GM23338 (cell line): Measurements from ENCODE around the gene CMYA5. TPM values are rescaled to one million over a fixed set of nuclear protein-coding genes. Genes with fewer than 3 reads are reported as not detected.

Experiments used
- ATAC-seq: fragments of 200-7000 bp; cut with Tn5 transposase; 3 replicates; pipeline ENCODE4 v1.9.1; 2020
- DNase-seq: peaks from one replicate; pipeline ENCODE4 v3.0.0-alpha.2; 2015; ENCODE audit warnings: low spot score
- H2AFZ ChIP-seq: fragments of 200-600 bp; sonication (generic); 2 replicates; pipeline ENCODE4 v1.8.0; 2016; ENCODE audit warnings: antibody characterized with exemption, mild to moderate bottlenecking, moderate library complexity
- H3F3A ChIP-seq: fragments of 200-600 bp; sonication (generic); replicated peaks from 2 replicates; pipeline ENCODE4 v1.8.0; 2017; ENCODE audit warnings: antibody characterized with exemption, mixed run types, low read depth
- H3K27ac ChIP-seq: fragments of 200-600 bp; sonication (generic); 2 replicates; pipeline ENCODE4 v1.6.1; 2016; ENCODE audit warnings: low read depth
- H3K27me3 ChIP-seq: fragments of 200-600 bp; sonication (generic); 2 replicates; pipeline ENCODE4 v1.8.0; 2016; ENCODE audit warnings: mild to moderate bottlenecking, mixed run types, moderate library complexity; ENCODE audit not compliant: insufficient read depth
- H3K36me3 ChIP-seq: fragments of 200-600 bp; sonication (generic); 2 replicates; pipeline ENCODE4 v1.8.0; 2016; ENCODE audit warnings: mild to moderate bottlenecking; ENCODE audit not compliant: insufficient read depth
- H3K4me1 ChIP-seq: fragments of 200-600 bp; sonication (generic); 2 replicates; pipeline ENCODE4 v1.8.0; 2016; ENCODE audit warnings: mild to moderate bottlenecking, moderate library complexity; ENCODE audit not compliant: insufficient read depth
- H3K4me2 ChIP-seq: fragments of 200-600 bp; sonication (generic); 2 replicates; pipeline ENCODE4 v1.7.1; 2017; ENCODE audit warnings: mixed run types
- H3K4me3 ChIP-seq: fragments of 200-600 bp; sonication (generic); 2 replicates; pipeline ENCODE4 v1.6.1; 2016; ENCODE audit warnings: mixed run types
- H3K79me2 ChIP-seq: fragments of 200-600 bp; sonication (generic); replicated peaks from 2 replicates; pipeline ENCODE4 v1.8.0; 2017; ENCODE audit warnings: mild to moderate bottlenecking; ENCODE audit not compliant: insufficient read depth
- H3K9me2 ChIP-seq: fragments of 200-600 bp; sonication (generic); 2 replicates; pipeline ENCODE4 v1.8.0; 2017; ENCODE audit not compliant: insufficient read depth
- H4K20me1 ChIP-seq: fragments of 200-600 bp; sonication (generic); replicated peaks from 2 replicates; pipeline ENCODE4 v1.8.0; 2017; ENCODE audit warnings: mild to moderate bottlenecking; ENCODE audit not compliant: insufficient read depth
- H3K27ac Mint-ChIP-seq: 2 replicates; pipeline ENCODE4 v1.8.0; 2020; ENCODE audit warnings: inconsistent platforms, mild to moderate bottlenecking, moderate library complexity, mixed read lengths
- H3K27me3 Mint-ChIP-seq: 3 replicates; pipeline ENCODE4 v1.8.0; 2022; ENCODE audit warnings: low read depth, mild to moderate bottlenecking, moderate library complexity, mixed read lengths, inconsistent platforms; ENCODE audit not compliant: insufficient read depth, poor library complexity
- H3K36me3 Mint-ChIP-seq: 3 replicates; pipeline ENCODE4 v1.8.0; 2021; ENCODE audit warnings: low read depth, mild to moderate bottlenecking, inconsistent platforms, moderate library complexity, mixed read lengths
- H3K4me1 Mint-ChIP-seq: 3 replicates; pipeline ENCODE4 v1.8.0; 2020; ENCODE audit warnings: mild to moderate bottlenecking, inconsistent platforms, mixed read lengths
- H3K4me3 Mint-ChIP-seq: 3 replicates; pipeline ENCODE4 v1.8.0; 2021; ENCODE audit warnings: moderate library complexity, mild to moderate bottlenecking, inconsistent platforms, mixed read lengths
- H3K9me3 Mint-ChIP-seq: 3 replicates; pipeline ENCODE4 v1.8.0; 2020; ENCODE audit warnings: moderate library complexity, mild to moderate bottlenecking, inconsistent platforms, mixed read lengths
- CREB1 ChIP-seq: fragments of 250-450 bp; sonication (Bioruptor Pico); IDR thresholded peaks from 2 replicates; pipeline ENCODE4 v1.5.0; 2020; ENCODE audit warnings: low read depth, mild to moderate bottlenecking, moderate library complexity
- ETS1 ChIP-seq: IDR thresholded peaks from 2 replicates; pipeline ENCODE4 v1.6.1; 2016; ENCODE audit warnings: antibody characterized with exemption
- EZH2 ChIP-seq: fragments of 200-600 bp; sonication (generic); IDR thresholded peaks from one replicate; pipeline ENCODE4 v1.8.0; 2017; ENCODE audit warnings: antibody characterized with exemption, mild to moderate bottlenecking, low read depth; ENCODE audit not compliant: unreplicated experiment
- EZH2phosphoT487 ChIP-seq: fragments of 200-600 bp; sonication (generic); IDR thresholded peaks from one replicate; pipeline ENCODE4 v1.8.1; 2018; ENCODE audit warnings: antibody characterized with exemption; ENCODE audit not compliant: unreplicated experiment
- JUNB ChIP-seq: IDR thresholded peaks from one replicate; pipeline ENCODE4 v1.6.1; 2016; ENCODE audit warnings: antibody characterized with exemption; ENCODE audit not compliant: unreplicated experiment
- NANOG ChIP-seq: IDR thresholded peaks from 2 replicates; pipeline ENCODE4 v1.6.1; 2016; ENCODE audit warnings: antibody characterized with exemption, borderline replicate concordance
- STAT1 ChIP-seq: IDR thresholded peaks from one replicate; pipeline ENCODE4 v1.6.1; 2016; ENCODE audit warnings: antibody characterized with exemption; ENCODE audit not compliant: unreplicated experiment
- ZNF114 ChIP-seq: fragments of 250-450 bp; sonication (Bioruptor Pico); IDR thresholded peaks from 2 replicates; pipeline ENCODE4 v1.5.0; 2020; ENCODE audit warnings: mild to moderate bottlenecking, moderate library complexity
- ZNF331 ChIP-seq: fragments of 250-450 bp; sonication (Bioruptor Pico); IDR thresholded peaks from 2 replicates; pipeline ENCODE4 v1.5.0; 2020; ENCODE audit warnings: low read depth, mild to moderate bottlenecking, moderate library complexity
- polyA plus RNA-seq: library from polyadenylated mRNA; unstranded; fragments of >200 nt; fragmentation: Nextera tagmentation; extraction: Ambion mirVana; gene quantifications from 2 replicates; pipeline ENCODE4 v1.2.1, GENCODE V29; 2016
- total RNA-seq: library from RNA; depleted of rRNA; stranded (reverse); fragments of >200 nt; shearing (Covaris generic); gene quantifications from 2 replicates; pipeline ENCODE4 v1.2.3, GENCODE V29; 2014
- TF ChIP-seq, protein P1 (sequence below), 2 experiments: fragments of 200-600 bp in 1 of 2; sonication (generic) in 1 of 2; conservative IDR thresholded peaks; 2 replicates each; pipeline versions ENCODE4 v1.5.1 to v1.6.1; 2016 to 2017; ENCODE audit warnings: antibody characterized with exemption in 2 of 2, low read depth in 2 of 2, mild to moderate bottlenecking in 2 of 2, moderate library complexity in 1 of 2
- TF ChIP-seq, protein P2 (sequence below): IDR thresholded peaks from one replicate; pipeline ENCODE4 v1.6.1; 2018; ENCODE audit warnings: antibody characterized with exemption; ENCODE audit not compliant: unreplicated experiment

Gene CMYA5
- total and polyA plus RNA-seq, 2 experiments from 2014 or later: 0.45 to 0.49 TPM

- TF ChIP-seq JUNB (no peak), CREB1 (no peak), STAT1 (no peak), EZH2phosphoT487 (no peak), EZH2 (no peak), NANOG (no peak), ZNF331 (CRISPR knock-in tag) (no peak)
Observed at GRCh38 chr5:79727451-79728355, 38.1 kb downstream of the CMYA5 start (continued).

GRCh38 chr5:79728396-79728795, 38.8 kb downstream of the CMYA5 start:
- DNase-seq: no peak
- TF ChIP-seq ETS1 (no peak), ZNF114 (CRISPR knock-in tag) (no peak), ZNF331 (CRISPR knock-in tag) (no peak), JUNB (no peak)
- TF ChIP-seq, protein P1, sequence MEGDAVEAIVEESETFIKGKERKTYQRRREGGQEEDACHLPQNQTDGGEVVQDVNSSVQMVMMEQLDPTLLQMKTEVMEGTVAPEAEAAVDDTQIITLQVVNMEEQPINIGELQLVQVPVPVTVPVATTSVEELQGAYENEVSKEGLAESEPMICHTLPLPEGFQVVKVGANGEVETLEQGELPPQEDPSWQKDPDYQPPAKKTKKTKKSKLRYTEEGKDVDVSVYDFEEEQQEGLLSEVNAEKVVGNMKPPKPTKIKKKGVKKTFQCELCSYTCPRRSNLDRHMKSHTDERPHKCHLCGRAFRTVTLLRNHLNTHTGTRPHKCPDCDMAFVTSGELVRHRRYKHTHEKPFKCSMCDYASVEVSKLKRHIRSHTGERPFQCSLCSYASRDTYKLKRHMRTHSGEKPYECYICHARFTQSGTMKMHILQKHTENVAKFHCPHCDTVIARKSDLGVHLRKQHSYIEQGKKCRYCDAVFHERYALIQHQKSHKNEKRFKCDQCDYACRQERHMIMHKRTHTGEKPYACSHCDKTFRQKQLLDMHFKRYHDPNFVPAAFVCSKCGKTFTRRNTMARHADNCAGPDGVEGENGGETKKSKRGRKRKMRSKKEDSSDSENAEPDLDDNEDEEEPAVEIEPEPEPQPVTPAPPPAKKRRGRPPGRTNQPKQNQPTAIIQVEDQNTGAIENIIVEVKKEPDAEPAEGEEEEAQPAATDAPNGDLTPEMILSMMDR (conservative IDR thresholded peaks at IDR 0.05; ENCODE audit: low read depth in 2 of 2): no peak
- TF ChIP-seq, protein P2, sequence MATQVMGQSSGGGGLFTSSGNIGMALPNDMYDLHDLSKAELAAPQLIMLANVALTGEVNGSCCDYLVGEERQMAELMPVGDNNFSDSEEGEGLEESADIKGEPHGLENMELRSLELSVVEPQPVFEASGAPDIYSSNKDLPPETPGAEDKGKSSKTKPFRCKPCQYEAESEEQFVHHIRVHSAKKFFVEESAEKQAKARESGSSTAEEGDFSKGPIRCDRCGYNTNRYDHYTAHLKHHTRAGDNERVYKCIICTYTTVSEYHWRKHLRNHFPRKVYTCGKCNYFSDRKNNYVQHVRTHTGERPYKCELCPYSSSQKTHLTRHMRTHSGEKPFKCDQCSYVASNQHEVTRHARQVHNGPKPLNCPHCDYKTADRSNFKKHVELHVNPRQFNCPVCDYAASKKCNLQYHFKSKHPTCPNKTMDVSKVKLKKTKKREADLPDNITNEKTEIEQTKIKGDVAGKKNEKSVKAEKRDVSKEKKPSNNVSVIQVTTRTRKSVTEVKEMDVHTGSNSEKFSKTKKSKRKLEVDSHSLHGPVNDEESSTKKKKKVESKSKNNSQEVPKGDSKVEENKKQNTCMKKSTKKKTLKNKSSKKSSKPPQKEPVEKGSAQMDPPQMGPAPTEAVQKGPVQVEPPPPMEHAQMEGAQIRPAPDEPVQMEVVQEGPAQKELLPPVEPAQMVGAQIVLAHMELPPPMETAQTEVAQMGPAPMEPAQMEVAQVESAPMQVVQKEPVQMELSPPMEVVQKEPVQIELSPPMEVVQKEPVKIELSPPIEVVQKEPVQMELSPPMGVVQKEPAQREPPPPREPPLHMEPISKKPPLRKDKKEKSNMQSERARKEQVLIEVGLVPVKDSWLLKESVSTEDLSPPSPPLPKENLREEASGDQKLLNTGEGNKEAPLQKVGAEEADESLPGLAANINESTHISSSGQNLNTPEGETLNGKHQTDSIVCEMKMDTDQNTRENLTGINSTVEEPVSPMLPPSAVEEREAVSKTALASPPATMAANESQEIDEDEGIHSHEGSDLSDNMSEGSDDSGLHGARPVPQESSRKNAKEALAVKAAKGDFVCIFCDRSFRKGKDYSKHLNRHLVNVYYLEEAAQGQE: no peak
- Histone ChIP-seq H3K9me2 (0 out of 2 replicates have a peak, but pooled peaks cover 5% of the 10 kb centered on the region), H3K79me2 (no peaks in the 10 kb centered on the region), H4K20me1 (no peaks in the 10 kb centered on the region), H3F3A (no peaks in the 10 kb centered on the region), H3K4me1 (no peaks in the 10 kb centered on the region), H3K4me3 (no peak overlapping the region), H3K27ac (no peak overlapping the region), H2AFZ (no peak overlapping the region), H3K4me2 (no peak overlapping the region), H3K36me3 (no peaks in the 10 kb centered on the region), H3K27me3 (no peaks in the 10 kb centered on the region)
- Mint-ChIP-seq H3K36me3 (no peaks in the 10 kb centered on the region), H3K27me3 (peaks cover 11% of the 10 kb centered on the region), H3K4me1 (no peaks in the 10 kb centered on the region; the same call in 2 of the 3 replicates), H3K27ac (no peak overlapping the region), H3K4me3 (no peak overlapping the region), H3K9me3 (no peaks in the 10 kb centered on the region)
- ATAC-seq: no peak
